Type B pancreatic cell (in vitro differentiated cells): Measurements from ENCODE around the gene SPRED3. TPM values are rescaled to one million over a fixed set of nuclear protein-coding genes. Genes with fewer than 3 reads are reported as not detected.

Experiments used
- DNase-seq: peaks from one replicate; pipeline ENCODE4 v3.0.0; 2021; ENCODE audit warnings: mixed read lengths; ENCODE audit not compliant: unreplicated experiment; ENCODE audit errors: extremely low spot score
- H3K27ac Mint-ChIP-seq: 2 replicates; pipeline ENCODE4 v1.8.0; 2021; ENCODE audit warnings: mild to moderate bottlenecking, mixed read lengths
- H3K27me3 Mint-ChIP-seq: 2 replicates; pipeline ENCODE4 v1.8.0; 2021; ENCODE audit warnings: mixed read lengths
- H3K36me3 Mint-ChIP-seq: 2 replicates; pipeline ENCODE4 v1.8.0; 2021; ENCODE audit warnings: mixed read lengths
- H3K4me1 Mint-ChIP-seq: one replicate; pipeline ENCODE4 v1.8.0; 2021; ENCODE audit warnings: mixed read lengths; ENCODE audit not compliant: unreplicated experiment
- H3K4me3 Mint-ChIP-seq: 2 replicates; pipeline ENCODE4 v1.8.0; 2021; ENCODE audit warnings: mild to moderate bottlenecking, mixed read lengths
- H3K9me3 Mint-ChIP-seq: 2 replicates; pipeline ENCODE4 v1.8.0; 2021; ENCODE audit warnings: mixed read lengths
- total RNA-seq: library from RNA; stranded (reverse); gene quantifications from 2 replicates; pipeline ENCODE4 v1.2.1, GENCODE V29; 2021; ENCODE audit warnings: low replicate concordance
- TF ChIP-seq, protein P1 (sequence below): fragments of 200-600 bp; sonication (generic); conservative IDR thresholded peaks from 2 replicates; pipeline ENCODE4 v1.5.0; 2021; ENCODE audit warnings: antibody characterized with exemption, mild to moderate bottlenecking

The SPRED3 gene
- total RNA-seq, 1 donor from 2014 or later = 4.2 TPM

DNA sequence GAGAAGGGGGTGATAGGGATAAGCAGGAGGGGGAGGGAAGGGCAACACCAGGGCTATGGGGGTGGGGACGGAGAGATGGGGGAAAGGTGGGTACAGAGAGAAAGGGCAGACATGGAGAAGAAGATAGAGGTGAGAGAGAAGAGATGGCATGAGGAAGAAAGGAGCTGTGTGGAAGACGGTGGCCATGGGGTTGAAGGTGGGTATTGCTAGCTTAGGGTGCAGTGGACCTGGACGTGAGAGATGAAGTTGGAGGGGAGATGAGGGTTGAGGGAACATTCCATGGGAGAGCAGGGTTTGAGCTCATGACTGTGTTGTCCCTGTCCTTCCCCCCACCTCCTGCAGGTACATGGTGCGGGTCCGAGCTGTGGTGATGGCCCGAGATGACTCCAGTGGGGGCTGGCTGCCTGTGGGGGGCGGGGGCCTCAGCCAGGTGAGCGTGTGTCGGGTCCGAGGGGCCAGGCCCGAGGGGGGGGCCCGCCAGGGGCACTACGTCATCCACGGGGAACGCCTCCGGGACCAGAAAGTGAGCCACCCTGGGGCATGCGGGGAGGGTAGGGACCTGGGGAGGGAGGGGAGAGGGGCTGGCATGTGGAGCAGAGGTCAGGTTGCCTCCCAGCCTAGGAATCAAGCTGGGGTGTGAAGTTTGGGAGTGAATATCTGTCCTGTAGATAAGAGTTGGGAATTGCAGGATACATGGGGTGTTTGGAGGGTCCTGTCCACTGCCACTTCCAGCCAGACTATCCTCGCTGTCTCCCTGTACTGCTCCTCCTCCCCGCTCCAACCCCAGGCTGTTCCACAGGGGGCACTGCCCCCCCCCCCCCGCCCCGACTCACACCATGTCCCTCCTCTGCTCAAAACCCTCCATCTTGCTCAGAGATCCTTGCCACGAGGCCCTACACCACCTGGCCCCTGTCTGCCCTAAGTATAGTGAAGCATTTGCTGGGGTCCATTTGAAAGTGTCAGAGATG lies 1.7 kb downstream of the SPRED3 start:
- Mint-ChIP-seq H3K27ac (peak overlapping the region; percentile 55), H3K9me3 (no peaks in the 10 kb centered on the region), H3K27me3 (peaks cover 48% of the 10 kb centered on the region), H3K4me3 (peak overlapping the region; percentile 88), H3K36me3 (peaks cover 17% of the 10 kb centered on the region), H3K4me1 (peaks cover 9% of the 10 kb centered on the region)
- TF ChIP-seq, protein P1, sequence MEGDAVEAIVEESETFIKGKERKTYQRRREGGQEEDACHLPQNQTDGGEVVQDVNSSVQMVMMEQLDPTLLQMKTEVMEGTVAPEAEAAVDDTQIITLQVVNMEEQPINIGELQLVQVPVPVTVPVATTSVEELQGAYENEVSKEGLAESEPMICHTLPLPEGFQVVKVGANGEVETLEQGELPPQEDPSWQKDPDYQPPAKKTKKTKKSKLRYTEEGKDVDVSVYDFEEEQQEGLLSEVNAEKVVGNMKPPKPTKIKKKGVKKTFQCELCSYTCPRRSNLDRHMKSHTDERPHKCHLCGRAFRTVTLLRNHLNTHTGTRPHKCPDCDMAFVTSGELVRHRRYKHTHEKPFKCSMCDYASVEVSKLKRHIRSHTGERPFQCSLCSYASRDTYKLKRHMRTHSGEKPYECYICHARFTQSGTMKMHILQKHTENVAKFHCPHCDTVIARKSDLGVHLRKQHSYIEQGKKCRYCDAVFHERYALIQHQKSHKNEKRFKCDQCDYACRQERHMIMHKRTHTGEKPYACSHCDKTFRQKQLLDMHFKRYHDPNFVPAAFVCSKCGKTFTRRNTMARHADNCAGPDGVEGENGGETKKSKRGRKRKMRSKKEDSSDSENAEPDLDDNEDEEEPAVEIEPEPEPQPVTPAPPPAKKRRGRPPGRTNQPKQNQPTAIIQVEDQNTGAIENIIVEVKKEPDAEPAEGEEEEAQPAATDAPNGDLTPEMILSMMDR = no peak
- no peak for DNase-seq

DNA sequence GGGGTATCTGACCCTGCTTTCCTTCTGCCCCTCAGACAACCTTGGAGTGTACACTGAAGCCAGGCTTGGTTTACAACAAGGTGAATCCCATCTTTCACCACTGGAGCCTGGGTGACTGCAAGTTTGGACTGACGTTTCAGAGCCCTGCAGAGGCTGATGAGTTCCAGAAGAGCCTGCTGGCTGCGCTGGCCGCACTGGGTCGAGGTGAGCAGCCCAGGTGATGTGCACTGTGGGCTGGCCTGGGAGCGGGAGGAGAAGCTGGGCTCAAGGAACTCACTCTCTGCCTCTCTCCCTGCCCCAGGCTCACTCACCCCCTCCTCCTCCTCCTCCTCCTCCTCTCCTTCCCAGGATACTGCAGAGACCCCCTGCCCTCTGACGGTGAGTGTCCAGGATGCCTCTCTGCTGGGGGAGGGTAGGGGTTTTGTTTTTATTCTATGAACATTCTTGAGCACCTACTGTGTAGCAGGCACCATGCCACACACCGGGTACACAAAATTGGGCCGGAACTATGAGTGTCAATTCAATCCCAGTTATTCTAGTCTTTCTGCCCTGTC lies 3.5 kb downstream of the SPRED3 start:
- TF ChIP-seq, protein P1 = no peak
- DNase-seq = no peak
- Mint-ChIP-seq H3K9me3 (no peaks in the 10 kb centered on the region), H3K36me3 (peaks cover 22% of the 10 kb centered on the region), H3K4me3 (no peak overlapping the region), H3K27me3 (peaks cover 54% of the 10 kb centered on the region), H3K4me1 (peaks cover 9% of the 10 kb centered on the region), H3K27ac (no peak overlapping the region)

DNA sequence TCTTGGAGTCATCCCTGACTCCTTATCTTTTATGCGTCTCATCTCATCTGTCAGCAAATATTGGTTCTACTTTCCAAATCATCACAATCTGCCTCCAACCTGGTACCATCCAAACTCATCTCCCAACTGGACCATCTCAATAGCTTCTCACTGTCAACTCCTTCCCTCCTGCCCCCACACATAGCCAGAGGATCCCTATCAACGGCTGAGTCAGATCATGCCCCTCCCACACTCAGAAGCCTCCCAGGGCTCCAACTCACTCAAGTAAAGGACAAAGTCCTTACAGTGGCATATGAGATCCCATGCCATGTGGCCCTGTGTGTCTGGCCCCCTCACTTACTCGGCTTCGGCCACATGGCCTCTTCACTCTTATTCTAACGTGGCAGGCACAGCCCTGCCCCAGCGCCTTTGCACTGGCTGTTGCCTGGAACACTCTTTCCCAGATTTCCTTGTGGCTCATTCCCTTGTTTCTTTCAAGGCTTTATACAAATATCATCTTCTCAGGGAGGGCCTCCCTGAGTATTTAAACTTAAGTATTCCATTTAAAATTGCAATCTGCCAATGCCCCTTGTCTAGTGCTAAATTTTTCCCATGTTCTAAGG lies 4.3 kb downstream of the SPRED3 start:
- H3K36me3 Mint-ChIP-seq = peaks cover 18% of the 10 kb centered on the region
- H3K27ac Mint-ChIP-seq = peak overlapping the region; percentile 58
- peaks cover 4% of the 10 kb centered on the region for H3K4me1 Mint-ChIP-seq
- H3K9me3 Mint-ChIP-seq = no peaks in the 10 kb centered on the region
- TF ChIP-seq, protein P1 = no peak
- H3K4me3 Mint-ChIP-seq = peak overlapping the region; percentile 26
- no peak for DNase-seq
- peaks cover 54% of the 10 kb centered on the region for H3K27me3 Mint-ChIP-seq

DNA sequence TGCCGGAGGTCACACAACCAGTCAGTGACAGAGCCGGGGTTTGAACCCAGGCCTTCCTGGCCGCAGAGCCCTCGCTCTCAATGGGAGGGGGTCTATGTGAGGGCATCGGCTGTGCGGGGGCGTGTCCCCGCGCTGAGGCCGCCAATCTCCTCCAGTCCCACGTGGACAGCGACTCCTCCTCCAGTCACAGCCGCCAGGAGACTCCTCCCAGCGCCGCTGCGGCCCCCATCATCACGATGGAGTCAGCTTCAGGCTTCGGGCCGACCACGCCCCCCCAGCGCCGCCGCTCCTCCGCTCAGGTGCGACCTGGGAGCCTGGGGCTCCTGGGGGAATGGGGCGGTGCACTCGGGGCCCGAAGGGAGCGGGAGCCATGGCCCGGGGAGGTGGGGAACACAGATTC lies 6.0 kb downstream of the SPRED3 start:
- peaks cover 51% of the 10 kb centered on the region for H3K27me3 Mint-ChIP-seq
- H3K27ac Mint-ChIP-seq = no peak overlapping the region
- no peaks in the 10 kb centered on the region for H3K4me1 Mint-ChIP-seq
- H3K9me3 Mint-ChIP-seq = no peaks in the 10 kb centered on the region
- peaks cover 18% of the 10 kb centered on the region for H3K36me3 Mint-ChIP-seq
- DNase-seq = no peak
- TF ChIP-seq, protein P1 = no peak
- H3K4me3 Mint-ChIP-seq = no peak overlapping the region

DNA sequence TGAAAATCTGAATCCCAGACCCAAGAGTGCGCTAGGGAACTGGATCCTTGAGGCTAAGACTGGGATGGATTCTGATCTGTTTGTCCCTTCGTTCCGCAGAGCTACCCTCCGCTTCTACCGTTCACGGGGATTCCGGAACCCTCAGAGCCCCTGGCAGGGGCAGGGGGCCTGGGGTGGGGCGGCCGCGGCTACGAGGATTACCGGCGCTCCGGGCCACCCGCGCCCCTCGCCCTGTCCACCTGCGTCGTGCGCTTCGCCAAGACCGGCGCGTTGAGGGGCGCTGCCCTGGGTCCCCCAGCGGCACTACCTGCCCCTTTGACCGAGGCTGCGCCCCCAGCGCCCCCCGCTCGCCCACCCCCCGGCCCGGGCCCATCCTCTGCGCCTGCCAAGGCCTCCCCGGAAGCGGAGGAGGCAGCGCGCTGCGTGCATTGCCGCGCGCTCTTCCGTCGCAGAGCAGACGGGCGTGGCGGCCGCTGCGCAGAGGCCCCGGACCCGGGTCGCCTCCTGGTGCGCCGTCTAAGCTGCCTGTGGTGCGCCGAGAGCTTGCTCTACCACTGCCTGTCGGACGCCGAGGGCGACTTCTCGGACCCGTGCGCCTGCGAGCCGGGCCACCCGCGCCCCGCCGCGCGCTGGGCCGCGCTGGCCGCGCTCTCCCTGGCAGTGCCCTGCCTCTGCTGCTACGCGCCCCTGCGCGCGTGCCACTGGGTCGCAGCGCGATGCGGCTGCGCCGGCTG lies 7.1 kb downstream of the SPRED3 start:
- Mint-ChIP-seq H3K27ac (no peak overlapping the region), H3K9me3 (no peaks in the 10 kb centered on the region), H3K36me3 (peaks cover 18% of the 10 kb centered on the region), H3K27me3 (peaks cover 52% of the 10 kb centered on the region), H3K4me1 (no peaks in the 10 kb centered on the region), H3K4me3 (no peak overlapping the region)
- TF ChIP-seq, protein P1 = no peak
- no peak for DNase-seq
